DOHH2 (cell line): Measurements from ENCODE around the gene EID3.

ENCODE experiments used
- CTCF ChIP-seq: fragments of 200-600 bp; sonication (generic); IDR thresholded peaks from one replicate; pipeline ENCODE4 v1.5.1; 2014; ENCODE audit warnings: antibody characterized with exemption, mild to moderate bottlenecking, low read depth, low read length; ENCODE audit not compliant: poor library complexity, severe bottlenecking
- EZH2phosphoT487 ChIP-seq: fragments of 200-600 bp; sonication (generic); IDR thresholded peaks from 2 replicates; pipeline ENCODE4 v1.6.1; 2017; ENCODE audit warnings: borderline replicate concordance, mild to moderate bottlenecking, antibody characterized with exemption, low read length, moderate library complexity, mixed read lengths

GRCh38 chr12:104306943-104307654 lies 3.6 kb downstream of the EID3 start:
- no peak for TF ChIP-seq CTCF
- no peak for TF ChIP-seq EZH2phosphoT487
